ENCODE measurements around the gene EAPP. TPM values are rescaled to one million over a fixed set of nuclear protein-coding genes. Genes with fewer than 3 reads are reported as not detected.

The EAPP gene
- total and polyA plus RNA-seq, 2 of the 13 experiments (the other 11 are each of a cell fraction or from before 2014, with no cell fraction given) = 68.7 to 110 TPM

DNA sequence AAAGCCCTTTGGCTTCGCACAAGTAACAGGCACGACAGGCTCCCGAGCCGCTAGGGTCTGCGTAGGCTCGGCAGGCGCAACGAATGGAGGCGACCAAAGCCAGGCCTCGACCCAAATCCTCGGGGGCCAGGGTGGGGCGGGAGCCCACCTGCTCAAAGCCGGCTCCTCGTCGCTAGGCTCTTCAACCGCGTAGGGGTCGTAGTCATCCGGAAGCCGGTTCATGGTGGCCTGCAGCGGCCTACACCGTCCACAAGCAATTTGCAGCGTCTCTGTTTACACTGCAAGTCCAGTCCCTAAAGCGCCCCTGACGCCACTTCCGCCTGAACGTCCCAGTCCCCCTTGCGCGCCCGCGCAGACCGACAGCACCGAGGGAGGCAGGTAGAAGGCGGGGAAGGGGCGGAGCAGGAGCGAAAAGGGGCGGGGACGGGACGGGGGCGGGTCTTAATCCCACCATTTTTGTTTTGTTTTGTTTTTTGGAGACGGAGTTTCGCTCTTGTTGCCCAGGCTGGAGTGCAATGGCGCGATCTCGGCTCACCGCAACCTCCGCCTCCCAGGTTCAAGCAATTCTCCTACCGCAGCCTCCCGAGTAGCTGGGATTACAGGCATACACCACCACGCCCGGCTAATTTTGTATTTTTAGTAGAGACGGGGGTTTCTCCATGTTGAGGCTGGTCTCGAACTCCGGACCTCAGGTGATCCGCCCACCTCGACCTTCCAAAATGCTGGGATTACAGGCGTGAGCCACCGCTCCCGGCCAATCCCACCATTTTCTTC is at the start of gene EAPP (continued):
- TF ChIP-seq ZC3H13 (CRISPR knock-in tag; IDR thresholded peaks at IDR 0.05) (peak; percentile 94), ZNF619 (CRISPR knock-in tag; IDR thresholded peaks at IDR 0.05) (peak; percentile 100), PITX1 (CRISPR knock-in tag; IDR thresholded peaks at IDR 0.05) (peak; percentile 95), NR2F6 (IDR thresholded peaks at IDR 0.05) (no peak), NR2F6 (CRISPR knock-in tag; IDR thresholded peaks at IDR 0.05) (peak; percentile 73), ZNF629 (CRISPR knock-in tag; conservative IDR thresholded peaks at IDR 0.05) (peak; percentile 73), ZNF879 (CRISPR knock-in tag; IDR thresholded peaks at IDR 0.05) (peak; percentile 97), ONECUT2 (CRISPR knock-in tag; IDR thresholded peaks at IDR 0.05) (no peak), MBD4 (IDR thresholded peaks at IDR 0.05; ENCODE audit: borderline replicate concordance, low read length) (no peak), GTF3A (CRISPR knock-in tag; conservative IDR thresholded peaks at IDR 0.05) (peak; percentile 98), NAIF1 (CRISPR knock-in tag; IDR thresholded peaks at IDR 0.05; ENCODE audit: borderline replicate concordance) (no peak), TEF (CRISPR knock-in tag; IDR thresholded peaks at IDR 0.05) (peak; percentile 65; the same call in 1 of the 2 replicates), JUN (CRISPR knock-in tag; IDR thresholded peaks at IDR 0.05) (peak; percentile 96), SRSF9 (IDR thresholded peaks at IDR 0.05; ENCODE audit: borderline replicate concordance, insufficient read depth, low read depth, low read length, poor library complexity, severe bottlenecking) (no peak), ZNF747 (CRISPR knock-in tag; IDR thresholded peaks at IDR 0.05; ENCODE audit: borderline replicate concordance) (peak; percentile 100), ZHX2 (IDR thresholded peaks at IDR 0.05; ENCODE audit: low read depth) (peak; percentile 96), ZHX2 (CRISPR knock-in tag; IDR thresholded peaks at IDR 0.05; ENCODE audit: borderline replicate concordance) (peak; percentile 94), CBX1 (IDR thresholded peaks at IDR 0.05; ENCODE audit: low read depth) (peak; percentile 99), PBX2 (CRISPR knock-in tag; IDR thresholded peaks at IDR 0.05) (0 out of 2 replicates have a peak, but pooled peaks have one; percentile 37), ZNF768 (CRISPR knock-in tag; IDR thresholded peaks at IDR 0.05) (peak; percentile 95), ZNF335 (CRISPR knock-in tag; IDR thresholded peaks at IDR 0.05) (peak; percentile 95), ZBTB26 (CRISPR knock-in tag; IDR thresholded peaks at IDR 0.05; ENCODE audit: borderline replicate concordance) (peak; percentile 96), ZNF564 (CRISPR knock-in tag; IDR thresholded peaks at IDR 0.05) (peak; percentile 96)
